Stomach (tissue), 4 donors: Measurements from ENCODE around the gene IPO13.

Experiments
- CTCF ChIP-seq, 7 experiments: fragments of 450-650 bp in 4 of 7; fragments of 200-600 bp in 3 of 7; sonication (generic) in 3 of 7; IDR thresholded peaks; one replicate each; pipeline ENCODE4 v1.5.1; 2016 to 2019; ENCODE audit warnings: antibody characterized with exemption in 7 of 7, control low read depth in 2 of 7, mild to moderate bottlenecking in 1 of 7
- EP300 ChIP-seq: sonication (generic); formaldehyde crosslinking; IDR thresholded peaks from one replicate; pipeline ENCODE4 v1.6.1; 2017; ENCODE audit warnings: antibody characterized with exemption
- POLR2A ChIP-seq, 4 donors: fragments of 450-650 bp; IDR thresholded peaks; one replicate each; pipeline ENCODE4 v1.6.1; 2016; ENCODE audit warnings: antibody characterized with exemption in 4 of 4, control low read depth in 2 of 4, mild to moderate bottlenecking in 1 of 4, moderate library complexity in 1 of 4
- POLR2AphosphoS5 ChIP-seq, 3 donors: sonication (generic); formaldehyde crosslinking; IDR thresholded peaks; one replicate each; pipeline ENCODE4 v1.6.1; 2016; ENCODE audit warnings: antibody characterized with exemption in 3 of 3

- TF ChIP-seq CTCF (IDR thresholded peaks at IDR 0.05): no peak
- no peak for TF ChIP-seq POLR2AphosphoS5 (IDR thresholded peaks at IDR 0.05)
- no peak for TF ChIP-seq POLR2A (IDR thresholded peaks at IDR 0.05)
- no peak for TF ChIP-seq EP300
These were observed 30.9 kb downstream of the IPO13 start for GRCh38 chr1:43977376-43978263.
